ENCODE data around the gene CSRP1. TPM values are rescaled to one million over a fixed set of nuclear protein-coding genes. Genes with fewer than 3 reads are reported as not detected.

Gene CSRP1
- total and polyA plus RNA-seq, 2 of the 13 experiments (the other 11 are each of a cell fraction or from before 2014, with no cell fraction given), result 17.7 to 68.9 TPM

DNA sequence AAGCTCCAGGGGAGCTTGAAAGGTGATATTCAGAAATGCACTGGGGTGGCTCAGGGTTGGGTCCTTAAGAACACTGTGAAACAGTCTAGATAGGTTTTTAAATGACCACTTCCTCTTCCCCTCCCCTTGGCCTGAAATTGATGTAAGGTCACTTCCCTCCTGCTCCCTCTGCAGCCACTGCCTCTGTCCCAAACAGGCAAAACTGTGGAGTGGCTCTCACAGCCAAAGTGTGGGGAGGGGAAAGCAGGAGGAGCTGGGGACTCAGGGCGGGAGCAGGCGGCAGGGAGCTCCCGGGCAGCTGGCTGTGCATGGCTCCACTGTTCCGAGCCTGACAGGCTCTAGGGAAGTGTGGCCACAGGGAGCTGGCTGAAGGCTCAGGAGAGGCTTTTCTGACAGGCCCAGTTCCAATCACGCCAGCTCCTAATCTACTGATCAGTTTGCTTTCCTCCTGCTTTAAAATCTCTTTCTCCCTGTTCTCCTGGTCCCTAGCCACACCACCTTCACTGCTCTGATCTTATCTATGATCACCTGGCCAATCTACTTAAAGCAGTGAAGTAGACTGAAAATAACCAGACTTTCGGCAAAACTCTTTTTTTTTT, 5.1 kb upstream of the CSRP1 start:
- Histone ChIP-seq H3K4me3 (replicated peaks in 1 of 3; ENCODE audit: insufficient read depth in 1 of 3, low read depth in 2 of 3, low read length in 3 of 3) (peak overlapping the region; percentile 4 to 48 (median 31); a peak in 3 of 6 replicates), H3K4me2 (ENCODE audit: low read depth, low read length) (peak overlapping the region; percentile 68), H3K36me3 (replicated peaks in 1 of 2; ENCODE audit: control insufficient read depth in 1 of 2, insufficient read depth in 2 of 2, low read length in 2 of 2) (no peaks in the 10 kb centered on the region), H3K27me3 (ENCODE audit: control insufficient read depth in 1 of 2, insufficient read depth in 2 of 2, low read length in 2 of 2) (peaks cover 1 to 14% of the 10 kb centered on the region in 2 experiments; a peak in 2 of 5 replicates), H3K4me1 (ENCODE audit: insufficient read depth, low read length) (peaks cover 25% of the 10 kb centered on the region), H3K79me2 (ENCODE audit: insufficient read depth, low read length) (no peaks in the 10 kb centered on the region), H3K9me3 (ENCODE audit: low read length) (no peaks in the 10 kb centered on the region), H2AFZ (ENCODE audit: low read length) (peak overlapping the region; percentile 50), H4K20me1 (ENCODE audit: insufficient read depth, low read length) (no peaks in the 10 kb centered on the region), H3K27ac (ENCODE audit: extremely low read length, insufficient read depth, low read length) (no peak overlapping the region), H3K9ac (ENCODE audit: insufficient read depth, low read depth, low read length) (peak overlapping the region; percentile 6; the same call in 1 of the 2 replicates)
- in situ Hi-C loops (cut with HindIII; ENCODE audit: extremely low pct_ligation_motif_present, low pct_unique_long_range_greater_than_20kb), result loop anchor here (5.0 kb wide), 2 partner anchors 35 to 65 kb away; no protein-coding TSS in a partner anchor
- CTCF ChIA-PET (ENCODE audit: low intra/inter-chr PET ratio, low total read pairs), result interaction anchor here (1.5 to 8.4 kb wide), 3 partner anchors 30 to 76 kb away, joined by 12 to 226 read pairs (median 40); no protein-coding TSS in a partner anchor
- POLR2A ChIA-PET, result interaction anchor here (1.1 to 4.7 kb wide), 6 partner anchors 9 to 112 kb away, joined by 3 to 45 read pairs (median 10); partner anchors contain the start of gene PHLDA3
- WGBS (ENCODE audit: low lambda C conversion rate), result 2% methylated on average over 5 of the region's 6 CpGs
- peak; percentile 22 for DNase-seq (ENCODE audit: low spot score)
- peak; percentile 90 for ATAC-seq
- no peak for FAIRE-seq
- intact Hi-C loops (cut with micrococcal nuclease; ENCODE audit: unreplicated experiment), result loop anchor here (2.0 kb wide), 1 partner anchor 17 kb away; no protein-coding TSS in a partner anchor
- no TSS peak for BruUV-seq (replicated peaks)
- TF ChIP-seq KAT8 (CRISPR knock-in tag; IDR thresholded peaks at IDR 0.05) (no peak), GTF2F1 (IDR thresholded peaks at IDR 0.05; ENCODE audit: low read length) (no peak), ZSCAN21 (CRISPR knock-in tag; IDR thresholded peaks at IDR 0.05; ENCODE audit: borderline replicate concordance) (no peak), PPARG (CRISPR knock-in tag; conservative IDR thresholded peaks at IDR 0.05) (no peak), NFKBIZ (CRISPR knock-in tag; IDR thresholded peaks at IDR 0.05) (no peak), STAG1 (CRISPR knock-in tag; IDR thresholded peaks at IDR 0.05) (no peak), XRCC5 (optimal IDR thresholded peaks at IDR 0.05; ENCODE audit: low read length) (peak; percentile 21), EP300 (IDR thresholded peaks at IDR 0.05; ENCODE audit: low read depth in 2 of 2, low read length in 2 of 2) (no peak), EP300 (CRISPR knock-in tag; IDR thresholded peaks at IDR 0.05; ENCODE audit: borderline replicate concordance) (no peak), ZNF274 (CRISPR knock-in tag; IDR thresholded peaks at IDR 0.05) (no peak), ZNF768 (CRISPR knock-in tag; IDR thresholded peaks at IDR 0.05) (peak; percentile 71; the same call in 1 of the 2 replicates), KDM4B (CRISPR knock-in tag; IDR thresholded peaks at IDR 0.05) (no peak)
- TF ChIP-seq, protein P1, sequence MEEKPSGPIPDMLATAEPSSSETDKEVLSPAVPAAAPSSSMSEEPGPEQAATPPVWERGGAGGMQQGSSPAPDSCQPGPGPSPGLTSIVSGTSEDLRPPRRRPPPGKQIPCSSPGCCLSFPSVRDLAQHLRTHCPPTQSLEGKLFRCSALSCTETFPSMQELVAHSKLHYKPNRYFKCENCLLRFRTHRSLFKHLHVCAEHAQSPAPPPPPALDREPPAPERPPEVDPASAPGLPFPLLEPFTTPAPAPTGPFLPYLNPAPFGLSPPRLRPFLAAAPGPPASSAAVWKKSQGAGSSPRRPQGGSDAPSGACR (CRISPR knock-in tag; IDR thresholded peaks at IDR 0.05), result no peak
- TF ChIP-seq, protein P2, sequence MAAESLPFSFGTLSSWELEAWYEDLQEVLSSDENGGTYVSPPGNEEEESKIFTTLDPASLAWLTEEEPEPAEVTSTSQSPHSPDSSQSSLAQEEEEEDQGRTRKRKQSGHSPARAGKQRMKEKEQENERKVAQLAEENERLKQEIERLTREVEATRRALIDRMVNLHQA (CRISPR knock-in tag; IDR thresholded peaks at IDR 0.05), result no peak
- TF ChIP-seq, protein P3, sequence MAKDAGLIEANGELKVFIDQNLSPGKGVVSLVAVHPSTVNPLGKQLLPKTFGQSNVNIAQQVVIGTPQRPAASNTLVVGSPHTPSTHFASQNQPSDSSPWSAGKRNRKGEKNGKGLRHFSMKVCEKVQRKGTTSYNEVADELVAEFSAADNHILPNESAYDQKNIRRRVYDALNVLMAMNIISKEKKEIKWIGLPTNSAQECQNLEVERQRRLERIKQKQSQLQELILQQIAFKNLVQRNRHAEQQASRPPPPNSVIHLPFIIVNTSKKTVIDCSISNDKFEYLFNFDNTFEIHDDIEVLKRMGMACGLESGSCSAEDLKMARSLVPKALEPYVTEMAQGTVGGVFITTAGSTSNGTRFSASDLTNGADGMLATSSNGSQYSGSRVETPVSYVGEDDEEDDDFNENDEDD (CRISPR knock-in tag; IDR thresholded peaks at IDR 0.05; ENCODE audit: borderline replicate concordance), result 0 out of 2 replicates have a peak, but pooled peaks have one; percentile 15
- TF ChIP-seq, protein P4, sequence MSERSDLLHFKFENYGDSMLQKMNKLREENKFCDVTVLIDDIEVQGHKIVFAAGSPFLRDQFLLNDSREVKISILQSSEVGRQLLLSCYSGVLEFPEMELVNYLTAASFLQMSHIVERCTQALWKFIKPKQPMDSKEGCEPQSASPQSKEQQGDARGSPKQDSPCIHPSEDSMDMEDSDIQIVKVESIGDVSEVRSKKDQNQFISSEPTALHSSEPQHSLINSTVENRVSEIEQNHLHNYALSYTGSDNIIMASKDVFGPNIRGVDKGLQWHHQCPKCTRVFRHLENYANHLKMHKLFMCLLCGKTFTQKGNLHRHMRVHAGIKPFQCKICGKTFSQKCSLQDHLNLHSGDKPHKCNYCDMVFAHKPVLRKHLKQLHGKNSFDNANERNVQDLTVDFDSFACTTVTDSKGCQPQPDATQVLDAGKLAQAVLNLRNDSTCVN (CRISPR knock-in tag; IDR thresholded peaks at IDR 0.05; ENCODE audit: borderline replicate concordance), result no peak
- TF ChIP-seq, protein P5, sequence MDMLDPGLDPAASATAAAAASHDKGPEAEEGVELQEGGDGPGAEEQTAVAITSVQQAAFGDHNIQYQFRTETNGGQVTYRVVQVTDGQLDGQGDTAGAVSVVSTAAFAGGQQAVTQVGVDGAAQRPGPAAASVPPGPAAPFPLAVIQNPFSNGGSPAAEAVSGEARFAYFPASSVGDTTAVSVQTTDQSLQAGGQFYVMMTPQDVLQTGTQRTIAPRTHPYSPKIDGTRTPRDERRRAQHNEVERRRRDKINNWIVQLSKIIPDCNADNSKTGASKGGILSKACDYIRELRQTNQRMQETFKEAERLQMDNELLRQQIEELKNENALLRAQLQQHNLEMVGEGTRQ (IDR thresholded peaks at IDR 0.05; ENCODE audit: low read depth, low read length), result no peak
- TF ChIP-seq, protein P5 (CRISPR knock-in tag; IDR thresholded peaks at IDR 0.05; ENCODE audit: borderline replicate concordance), result no peak
